GM18861 (cell line): Measurements from ENCODE around the gene ADIRF.
"Not testable (repeated sequence)": the region's sequence is repeated elsewhere in the genome, so short reads cannot be mapped to it uniquely, and the experiment has no call there.

Experiments used
- ATAC-seq: cut with Tn5 transposase; IDR thresholded peaks from one replicate; pipeline ENCODE4 v1.9.1; 2021; ENCODE audit not compliant: unreplicated experiment

ADIRF gene

GRCh38 chr10:86945361-86946212 is 22.7 kb upstream of the ADIRF start:
- no peak for ATAC-seq

GRCh38 chr10:86946213-86947155 is 21.8 kb upstream of the ADIRF start:
- no peak for ATAC-seq

GRCh38 chr10:86947806-86948205 is 20.5 kb upstream of the ADIRF start:
- not testable (repeated sequence) for ATAC-seq

GRCh38 chr10:86950349-86950748 is 17.9 kb upstream of the ADIRF start:
- ATAC-seq, result no peak

- no peak for ATAC-seq
These were observed 17.0 kb upstream of the ADIRF start for GRCh38 chr10:86951184-86951761.

GRCh38 chr10:86952106-86952505 is 16.2 kb upstream of the ADIRF start:
- ATAC-seq, result no peak

GRCh38 chr10:86952697-86953096 is 15.6 kb upstream of the ADIRF start:
- ATAC-seq, result not testable (repeated sequence)

GRCh38 chr10:86953747-86954680 is 14.3 kb upstream of the ADIRF start:
- ATAC-seq, result no peak

- ATAC-seq, result no peak
These were observed 13.4 kb upstream of the ADIRF start for GRCh38 chr10:86954681-86955500.

- ATAC-seq, result no peak
These were observed 12.6 kb upstream of the ADIRF start for GRCh38 chr10:86955501-86956194.

GRCh38 chr10:86956195-86956847 is 12.0 kb upstream of the ADIRF start:
- no peak for ATAC-seq

- ATAC-seq, result no peak
These were observed 11.3 kb upstream of the ADIRF start for GRCh38 chr10:86956848-86957448.

- ATAC-seq, result no peak
These were observed 10.7 kb upstream of the ADIRF start, which contains the start of gene MMRN2 for GRCh38 chr10:86957471-86958115. MMRN2 (minus strand) TSS chr10:86957615; CDS start chr10:86957541, 74 bp downstream.

- ATAC-seq, result no peak
These were observed 10.0 kb upstream of the ADIRF start, which contains the start of gene SNCG for GRCh38 chr10:86958116-86958900. SNCG (plus strand) TSS chr10:86958599; CDS start chr10:86958698, 99 bp downstream.

GRCh38 chr10:86958901-86959736 is 9.2 kb upstream of the ADIRF start:
- no peak for ATAC-seq

GRCh38 chr10:86959737-86960002 is 8.6 kb upstream of the ADIRF start:
- ATAC-seq, result no peak
